Activated CD4-positive, alpha-beta T cell treated with anti-CD3 and anti-CD28 coated beads for 1 hour (primary cell): ENCODE measurements around the gene CCNQ.
A peak's percentile ranks its signal among the peaks of the same experiment; 100 is the strongest.

Experiments
- DNase-seq: peaks from one replicate; pipeline ENCODE4 v3.0.0-alpha.2; 2020

The CCNQ gene

DNA sequence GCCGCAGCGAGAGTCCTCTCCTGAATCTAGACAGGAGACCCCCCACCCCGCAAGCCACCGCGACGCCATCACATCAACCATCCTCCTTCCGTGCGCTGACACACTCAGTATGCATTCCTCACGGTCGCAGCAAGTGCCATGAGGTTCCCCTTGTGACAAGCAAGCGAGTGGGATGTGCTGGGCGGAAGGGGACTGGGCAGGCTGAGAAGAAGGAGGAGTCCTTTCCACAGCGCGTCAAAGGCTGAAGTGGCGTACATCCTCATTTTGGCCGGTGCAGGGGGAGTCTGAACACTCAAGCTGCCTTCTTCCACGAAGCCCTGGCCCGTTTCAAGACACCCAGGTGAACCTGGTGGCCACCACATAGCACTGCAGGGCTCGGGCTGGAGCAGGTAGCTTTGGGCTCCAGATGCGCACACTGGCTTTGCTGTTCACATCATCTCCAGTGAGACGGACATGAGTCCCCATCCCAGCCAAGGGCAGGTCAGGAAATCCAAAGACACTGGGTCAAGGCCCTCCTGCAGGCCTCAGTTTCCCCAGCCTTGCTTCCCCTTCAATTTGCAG lies 30.4 kb downstream of the CCNQ start:
- DNase-seq, result no peak

DNA sequence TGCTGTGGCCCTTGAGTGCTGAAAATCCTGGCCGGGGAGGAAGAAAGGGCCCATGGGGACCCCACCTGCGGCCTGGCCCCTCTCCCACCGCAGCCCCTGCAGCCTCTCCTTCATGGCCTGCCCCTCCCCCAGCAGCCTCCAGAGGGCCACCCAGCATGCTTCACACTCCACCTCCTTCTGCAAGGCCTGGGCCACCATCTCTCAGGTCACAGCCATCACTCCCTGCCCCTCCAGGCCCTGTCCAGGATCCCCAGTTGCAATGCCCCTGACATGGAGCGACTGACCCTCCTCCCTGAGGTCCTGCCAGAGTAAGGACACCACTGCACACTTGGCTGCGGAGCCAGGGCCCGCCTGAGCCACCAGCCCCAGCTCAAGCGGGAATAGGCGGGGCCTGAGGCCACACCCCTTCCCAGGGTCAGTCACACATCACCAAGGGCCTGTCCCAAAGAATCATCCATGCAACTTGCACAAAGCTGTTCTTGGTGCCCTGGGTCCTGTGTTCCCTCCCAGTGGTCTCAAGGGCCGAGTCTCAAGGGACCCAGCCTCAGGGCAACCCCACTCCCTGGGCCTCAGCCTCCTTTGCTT lies 32.9 kb downstream of the CCNQ start:
- DNase-seq, result no peak

DNA sequence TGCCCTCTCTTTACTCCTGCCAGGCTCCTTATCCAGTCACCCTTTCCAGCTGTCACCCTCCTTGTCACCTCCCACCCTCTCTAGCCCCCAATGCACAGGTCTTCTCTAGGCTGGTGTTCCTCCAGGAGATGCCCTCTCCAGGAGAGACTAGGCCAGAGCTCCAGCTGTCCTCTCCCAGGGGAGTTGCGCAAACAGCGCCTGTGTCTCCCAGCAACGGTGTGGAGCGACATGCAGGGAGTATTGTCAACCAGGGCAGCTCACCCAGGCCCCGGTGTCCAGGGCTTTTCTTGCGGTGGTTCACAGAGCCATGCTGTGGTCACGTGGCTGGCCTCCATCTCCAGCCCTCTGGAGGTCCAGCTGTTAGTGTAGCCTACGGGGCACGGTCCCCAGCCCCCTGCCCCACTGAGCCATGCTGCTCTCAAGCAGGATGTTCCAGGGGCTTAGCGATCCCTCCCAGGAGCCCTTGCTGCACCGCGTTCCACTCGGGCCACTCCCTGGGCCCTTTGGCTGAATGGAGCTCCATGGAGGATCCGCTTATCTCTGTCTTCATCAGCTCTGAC lies 34.8 kb downstream of the CCNQ start:
- no peak for DNase-seq

DNA sequence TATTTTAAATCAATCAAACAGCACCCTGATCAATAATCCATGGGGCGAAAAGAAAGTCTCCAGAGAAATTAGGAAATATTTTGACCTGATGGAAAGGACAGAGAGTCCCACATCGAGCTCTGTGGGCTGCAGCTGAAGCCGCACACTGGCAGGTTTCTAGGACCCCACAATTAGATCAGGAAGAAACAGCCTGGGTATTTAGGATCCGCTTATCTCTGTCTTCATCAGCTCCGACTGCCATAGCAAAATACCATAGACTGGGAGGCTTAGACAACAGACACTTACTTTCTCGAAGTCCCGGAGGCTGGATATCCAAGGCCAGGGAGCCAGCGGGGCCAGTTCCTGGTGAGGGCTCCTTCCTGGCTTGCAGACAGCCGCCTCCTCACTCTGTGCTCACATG lies 36.4 kb downstream of the CCNQ start:
- no peak for DNase-seq

DNA sequence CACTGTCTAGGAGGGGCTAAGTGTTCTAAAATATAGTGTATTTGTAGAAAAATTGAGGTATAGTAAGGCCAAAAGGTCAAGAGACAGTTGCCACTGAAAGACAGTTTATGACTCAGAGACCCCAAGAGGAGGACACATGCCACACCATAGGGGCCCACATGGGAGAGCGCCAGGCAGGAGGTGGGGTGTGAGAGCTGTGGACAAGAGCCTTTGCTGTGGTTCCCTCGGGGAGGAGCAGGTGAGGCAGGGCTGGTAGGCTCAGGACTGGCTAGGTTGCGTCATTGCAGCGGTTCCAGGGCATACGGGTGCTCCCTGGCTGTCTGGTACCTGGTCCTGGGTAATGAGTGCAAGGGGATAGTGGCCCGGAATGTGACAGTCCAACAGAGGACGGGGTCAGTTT lies 37.6 kb downstream of the CCNQ start:
- no peak for DNase-seq

DNA sequence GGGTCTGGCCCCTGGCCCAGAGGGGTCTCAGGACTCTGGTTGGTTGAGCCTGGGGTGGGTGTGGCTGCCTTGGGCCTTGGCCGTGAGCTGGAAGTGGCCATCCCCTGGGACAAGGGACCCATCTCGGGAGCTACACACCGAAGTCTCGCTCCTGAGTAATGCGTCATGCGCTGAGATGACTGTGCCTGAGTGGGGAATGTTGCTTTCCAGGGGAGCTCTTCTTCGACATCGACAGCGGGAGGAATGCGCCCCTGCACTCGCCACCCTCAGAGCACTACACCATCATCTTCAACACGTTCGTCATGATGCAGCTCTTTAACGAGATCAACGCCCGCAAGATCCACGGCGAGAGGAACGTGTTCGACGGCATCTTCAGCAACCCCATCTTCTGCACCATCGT lies 38.5 kb downstream of the CCNQ start:
- DNase-seq, result no peak

DNA sequence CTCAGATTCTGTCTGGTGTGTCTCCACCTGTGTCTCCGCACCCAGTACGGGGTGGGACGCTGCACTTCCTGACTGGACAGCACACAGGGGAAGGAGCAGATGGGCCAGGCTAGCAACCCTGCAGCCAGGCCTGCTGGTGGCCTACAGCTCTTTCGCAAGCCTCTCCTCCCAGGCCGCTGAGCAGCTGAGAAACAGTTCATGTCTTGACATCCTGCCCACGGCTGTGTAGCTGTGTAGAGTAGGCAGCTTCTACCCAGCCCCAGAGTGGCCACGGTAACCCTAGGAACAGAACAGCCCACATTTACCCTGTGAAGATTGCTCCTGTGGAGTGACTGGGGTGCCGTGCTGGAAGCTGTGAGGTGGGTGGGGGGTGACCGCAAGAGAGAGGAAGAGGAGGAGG lies 38.9 kb downstream of the CCNQ start:
- no peak for DNase-seq

DNA sequence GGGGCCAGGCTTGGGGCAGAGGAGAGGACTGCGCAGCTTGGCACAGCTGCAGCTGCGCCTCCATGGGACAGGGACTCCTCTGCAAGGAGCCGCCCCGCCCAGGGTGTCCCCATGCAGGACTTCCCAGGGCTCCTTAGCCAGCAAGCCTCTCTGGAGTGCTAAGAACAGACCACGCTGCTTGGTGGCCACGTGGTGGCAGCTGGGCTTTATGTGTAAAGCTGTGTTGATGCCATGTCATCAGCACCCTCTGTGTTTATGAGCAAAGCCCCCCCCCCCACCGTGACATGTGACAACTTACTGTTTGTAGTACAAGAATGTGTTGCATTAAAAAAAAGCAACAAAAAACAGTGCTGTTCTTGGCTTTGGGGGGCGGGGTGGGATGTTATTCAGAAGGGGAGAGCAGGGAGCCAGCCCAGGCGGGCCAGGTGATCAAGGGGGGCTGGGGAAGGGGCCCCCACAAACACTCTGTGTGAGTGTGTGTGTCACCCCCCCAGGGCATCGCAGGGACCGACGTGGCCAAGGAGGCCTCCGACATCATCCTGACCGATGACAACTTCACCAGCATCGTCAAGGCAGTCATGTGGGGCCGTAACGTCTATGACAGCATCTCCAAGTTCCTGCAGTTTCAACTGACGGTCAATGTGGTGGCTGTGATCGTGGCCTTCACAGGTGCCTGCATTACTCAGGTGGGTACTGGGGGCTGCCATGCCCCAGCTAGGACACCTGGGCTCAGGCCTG lies 41.2 kb downstream of the CCNQ start:
- no peak for DNase-seq

DNA sequence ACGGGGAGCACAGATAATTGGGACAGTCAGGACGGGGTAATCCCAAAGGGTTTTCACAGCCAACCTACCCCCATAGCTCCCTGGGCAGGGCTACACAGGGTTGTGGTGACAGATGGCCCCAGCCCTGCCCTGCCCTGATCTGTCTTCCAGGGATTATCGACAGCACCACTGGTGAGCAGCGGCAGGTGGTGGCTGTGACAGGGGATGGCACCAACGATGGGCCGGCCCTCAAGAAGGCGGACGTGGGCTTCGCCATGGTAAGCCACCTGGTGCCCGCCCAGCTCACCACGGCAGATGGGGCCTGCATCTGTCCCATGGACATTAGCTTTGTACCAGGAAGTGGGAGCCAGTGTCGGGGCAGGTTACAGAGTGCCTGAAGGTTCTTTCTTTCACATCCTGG lies 42.2 kb downstream of the CCNQ start:
- DNase-seq, result no peak

DNA sequence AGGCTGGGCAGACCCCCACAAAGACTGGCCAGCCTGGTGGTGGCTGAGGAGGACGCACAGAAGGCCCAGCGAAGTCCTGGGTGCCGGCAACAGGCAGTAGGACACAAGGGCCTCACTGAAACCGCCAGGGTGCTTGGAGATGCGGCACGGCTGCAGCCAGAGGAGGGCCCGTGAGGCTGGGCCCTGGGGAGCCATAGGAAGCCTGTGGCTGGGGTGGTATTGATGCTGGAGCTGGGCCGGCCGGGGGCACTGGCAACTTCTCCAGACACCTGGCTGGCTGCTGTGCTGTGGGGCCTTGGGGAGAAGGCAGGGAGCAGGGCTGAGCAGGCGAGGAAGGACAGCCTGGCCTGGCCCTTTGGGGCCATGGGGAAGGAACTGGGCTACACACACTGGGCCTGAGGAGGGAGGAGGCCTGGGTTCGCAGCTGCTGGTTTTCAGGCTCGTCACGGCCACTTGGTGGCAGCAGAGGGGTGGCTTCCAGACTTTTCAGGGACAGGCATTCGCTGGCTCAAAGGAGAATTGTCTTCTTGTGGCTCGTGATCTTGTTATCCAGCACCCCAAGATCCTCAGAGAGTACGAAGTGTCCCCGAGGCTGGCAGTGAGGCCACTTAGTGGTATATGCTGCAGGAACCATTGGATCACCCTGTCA lies 44.3 kb downstream of the CCNQ start:
- peak; percentile 41 for DNase-seq

DNA sequence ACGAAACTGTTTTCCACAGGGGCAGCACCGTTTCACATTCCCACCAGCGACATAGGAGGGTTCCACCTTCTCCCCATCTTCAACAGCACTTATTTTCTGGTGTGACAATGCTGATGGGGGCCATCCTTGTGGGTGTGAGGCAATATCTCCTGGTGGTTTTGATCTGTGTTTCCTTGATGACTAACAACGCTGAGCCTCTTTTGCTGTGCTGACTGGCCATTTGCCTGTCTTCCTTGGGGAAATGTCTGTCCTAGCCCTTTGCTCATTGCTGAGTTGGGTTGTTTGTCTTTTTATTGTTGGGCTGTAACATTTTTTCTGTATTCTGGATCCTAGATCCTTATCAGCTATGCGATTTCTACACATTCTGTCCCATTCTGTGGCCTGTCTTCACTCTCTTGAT lies 47.8 kb downstream of the CCNQ start:
- DNase-seq, result no peak

DNA sequence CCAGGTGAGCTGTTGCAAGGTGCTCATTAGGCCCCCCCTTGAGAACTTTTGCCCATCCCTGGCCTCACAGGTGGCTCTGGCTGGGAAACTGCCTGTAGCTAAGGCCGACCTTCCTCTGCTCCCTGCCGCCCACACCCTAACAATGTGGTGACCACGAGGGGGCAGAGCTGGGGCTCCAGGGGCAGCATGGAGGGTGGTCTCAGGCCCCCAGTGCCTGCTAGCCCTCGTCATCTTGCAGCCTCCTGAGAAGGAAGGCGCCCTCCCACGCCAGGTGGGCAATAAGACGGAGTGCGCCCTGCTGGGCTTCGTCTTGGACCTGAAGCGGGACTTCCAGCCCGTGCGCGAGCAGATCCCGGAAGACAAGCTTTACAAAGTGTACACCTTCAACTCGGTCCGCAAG lies 49.1 kb downstream of the CCNQ start:
- no peak for DNase-seq

DNA sequence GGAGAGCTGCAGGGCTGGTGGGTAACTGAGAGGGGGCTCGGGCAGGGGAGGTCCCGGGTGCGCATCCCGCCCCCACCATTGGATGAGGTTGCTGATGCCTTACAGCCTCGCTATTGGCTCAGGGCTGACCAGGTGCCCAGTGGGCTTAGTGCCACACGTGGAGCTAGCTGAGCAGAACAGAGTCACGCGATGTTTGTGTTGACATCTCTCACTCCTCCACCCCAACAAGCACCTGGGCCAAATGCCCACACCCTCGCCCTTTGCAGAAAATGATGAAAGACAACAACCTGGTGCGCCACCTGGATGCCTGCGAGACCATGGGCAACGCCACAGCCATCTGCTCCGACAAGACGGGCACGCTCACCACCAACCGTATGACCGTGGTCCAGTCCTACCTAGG lies 49.7 kb downstream of the CCNQ start:
- DNase-seq, result no peak

DNA sequence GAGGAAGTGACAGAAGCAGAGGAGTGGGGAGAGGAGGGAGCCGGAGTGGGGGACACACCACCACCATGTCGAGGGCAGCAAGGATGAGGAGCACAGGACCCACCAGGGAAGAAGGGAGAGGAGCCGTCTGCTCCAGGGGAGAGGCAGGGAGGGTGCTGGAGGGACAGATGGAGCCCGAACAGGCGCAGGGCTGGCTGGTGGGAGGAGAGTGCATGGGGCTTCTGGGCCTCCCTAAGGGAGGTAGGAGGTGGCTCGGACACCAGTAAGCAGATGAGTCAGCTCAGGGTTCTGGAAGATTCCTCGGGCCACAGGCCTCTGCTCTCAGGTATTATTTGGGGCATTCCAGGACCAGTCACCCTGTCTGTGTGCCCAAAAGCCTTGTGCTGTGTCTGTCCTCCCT lies 51.7 kb downstream of the CCNQ start:
- DNase-seq, result no peak

DNA sequence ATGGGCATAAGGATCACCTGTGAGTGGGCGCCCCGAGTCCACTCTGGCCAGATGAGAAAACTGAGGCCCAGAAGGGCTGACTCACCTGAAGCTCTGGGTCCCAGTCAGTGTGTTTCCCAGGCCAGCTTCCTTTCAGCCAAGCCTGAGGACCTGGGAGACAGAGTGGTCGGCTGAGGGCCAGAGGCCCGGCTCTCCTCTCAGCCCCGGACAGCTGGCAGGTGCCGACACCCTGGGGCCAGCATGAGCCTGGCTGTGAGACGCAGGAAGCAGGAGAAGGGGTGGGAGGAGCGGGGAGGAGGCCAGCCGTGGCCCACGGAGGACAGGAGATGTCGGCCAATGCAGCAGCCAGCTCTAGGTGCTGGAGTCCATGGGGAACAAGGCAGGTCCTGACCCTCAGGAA lies 52.6 kb downstream of the CCNQ start:
- no peak for DNase-seq

DNA sequence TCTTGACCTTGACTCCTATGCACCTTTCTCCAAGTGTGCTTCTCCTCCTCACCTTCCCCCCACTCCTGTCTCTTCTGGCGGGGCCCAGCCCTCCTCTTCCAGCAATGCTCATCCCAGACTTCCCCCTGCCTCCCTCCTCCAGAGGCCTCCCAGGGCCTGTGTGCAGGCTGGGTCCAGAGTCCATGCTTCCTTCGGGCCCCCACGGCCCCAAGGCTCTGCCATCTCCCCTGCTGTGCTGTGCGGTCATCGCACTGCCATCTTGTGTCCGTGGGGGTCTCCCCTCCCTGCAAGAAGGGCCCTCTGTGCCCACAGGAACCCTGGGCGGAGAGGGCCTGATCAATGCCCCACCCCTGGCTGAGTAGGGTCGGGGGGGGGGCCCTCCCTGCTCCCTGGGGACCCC lies 54.2 kb downstream of the CCNQ start:
- no peak for DNase-seq

DNA sequence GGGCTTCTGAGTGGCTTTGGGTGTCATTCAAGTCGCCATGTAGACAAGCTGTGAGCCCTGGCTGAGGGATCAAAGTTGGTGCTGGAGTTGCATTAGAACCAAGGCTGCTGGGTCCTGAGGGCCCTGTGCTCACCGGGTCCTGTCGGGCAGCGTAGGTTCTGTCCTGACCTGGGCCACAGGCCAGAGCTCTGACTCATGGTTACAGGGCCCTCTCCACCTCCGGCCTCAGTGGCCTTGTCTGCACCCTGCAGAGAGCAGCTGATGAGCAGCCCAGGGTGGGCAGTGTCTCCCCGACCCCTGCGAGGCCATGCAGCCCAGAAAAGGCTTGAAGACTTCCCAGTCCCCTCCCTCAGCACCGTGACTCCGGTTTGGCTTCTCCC lies 59.0 kb downstream of the CCNQ start:
- DNase-seq, result no peak

DNA sequence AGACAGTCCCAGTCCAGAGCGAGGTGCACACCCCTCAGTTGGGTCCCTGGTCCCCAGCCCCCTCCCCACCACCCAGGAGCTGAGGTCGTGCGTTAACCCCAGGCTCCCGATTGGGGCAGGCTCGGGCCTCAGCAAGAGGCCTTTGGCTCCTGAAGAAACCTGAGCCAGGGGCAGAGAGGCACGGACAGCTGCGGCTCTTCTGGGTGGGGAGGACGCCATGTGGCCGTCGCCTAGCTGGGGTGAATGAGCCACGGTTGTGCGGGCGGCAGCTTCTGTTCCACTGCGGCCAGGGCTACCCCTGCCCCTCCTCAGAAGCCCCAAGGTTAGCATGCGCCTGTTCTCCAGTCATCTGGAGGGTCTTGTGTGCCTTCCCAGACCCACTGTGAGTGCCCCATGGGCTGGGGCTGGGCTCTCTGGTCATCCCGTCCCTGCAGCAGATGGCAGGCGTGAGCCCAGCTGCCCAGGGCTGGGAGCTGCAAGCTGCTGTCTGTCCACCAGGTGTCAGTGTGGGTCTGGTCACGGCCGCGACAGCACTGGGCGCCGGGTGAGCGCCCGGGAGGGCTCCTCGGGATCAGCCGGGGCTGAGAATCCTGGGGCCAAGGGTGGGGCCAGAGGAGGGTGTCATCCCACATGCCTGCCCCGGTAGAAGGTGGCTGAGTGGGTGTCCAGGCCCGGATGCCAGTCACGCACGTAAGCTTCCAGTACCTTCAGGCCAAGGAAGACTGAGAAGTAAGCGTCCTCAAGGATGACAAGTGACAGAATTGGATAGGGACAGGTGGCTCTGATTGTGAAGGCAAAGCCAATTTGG lies 59.6 kb downstream of the CCNQ start:
- DNase-seq, result peak; percentile 25

DNA sequence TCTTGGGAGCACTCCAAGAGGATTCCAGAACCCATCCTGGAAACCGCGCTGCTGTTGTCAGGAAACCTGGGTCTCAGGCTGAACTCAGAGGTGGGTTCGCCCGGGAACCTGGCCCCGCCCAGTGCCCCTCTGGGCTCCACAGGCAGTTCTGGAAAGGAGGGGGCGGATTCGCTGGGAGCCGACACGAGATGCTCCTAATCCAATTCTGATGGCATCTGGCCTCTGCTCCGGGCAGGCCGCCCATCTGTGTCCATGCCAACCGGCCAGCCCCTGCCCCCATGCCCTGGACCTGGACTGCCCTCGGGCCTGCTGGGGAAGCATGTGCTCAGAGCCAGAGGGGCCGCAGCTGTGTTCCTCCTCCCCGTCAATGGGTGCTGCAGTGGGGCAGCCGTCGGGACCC lies 60.5 kb downstream of the CCNQ start:
- DNase-seq, result no peak
